GM12878 (cell line): ENCODE measurements around the gene SERPINI1. TPM values are rescaled to one million over a fixed set of nuclear protein-coding genes. Genes with fewer than 3 reads are reported as not detected.

Experiments used
- ATAC-seq: fragments of 200-7000 bp; cut with Tn5 transposase; 3 replicates; pipeline ENCODE4 v1.9.1; 2020; ENCODE audit warnings: mild to moderate bottlenecking, moderate library complexity
- BruUV-seq: library from RNA; stranded (reverse); fragments of 400-500 nt; replicated peaks from 2 replicates; lab custom pipeline; 2021; lab: Mats Ljungman, UMichigan
- CTCF ChIA-PET: fragments of 300-600 bp; sonication (Branson Sonifier 250); formaldehyde crosslinking; extraction: SDS; loops from one replicate; lab custom pipeline; 2021; ENCODE audit warnings: inconsistent platforms; lab: Yijun Ruan, JAX
- POLR2A ChIA-PET: fragments of 350-600 bp; formaldehyde crosslinking; extraction: SDS; loops from one replicate; lab custom pipeline; 2021; ENCODE audit warnings: inconsistent platforms; lab: Charles Lee
- RAD21 ChIA-PET: fragments of 300-600 bp; sonication (Branson Sonifier 250); formaldehyde crosslinking; loops from one replicate; lab custom pipeline; 2023; ENCODE audit warnings: antibody characterized with exemption; ENCODE audit not compliant: unreplicated experiment; lab: Charles Lee
- SMC1A ChIA-PET: fragments of 300-600 bp; sonication (Branson Sonifier 250); formaldehyde crosslinking; loops from one replicate; lab custom pipeline; 2023; ENCODE audit not compliant: unreplicated experiment, uncharacterized antibody; lab: Charles Lee
- DNase-seq: peaks from one replicate; pipeline ENCODE4 v3.0.0-alpha.2; 2011; ENCODE audit warnings: low read depth, low spot score
- FAIRE-seq: peaks from 3 replicates; lab custom pipeline; 2011; peaks lifted over from hg19 to GRCh38; lab: Jason Lieb, UNC
- H2AFZ ChIP-seq: 2 replicates; pipeline ENCODE4 v1.6.0; 2011; ENCODE audit warnings: low read depth, low read length, control low read depth; ENCODE audit not compliant: control insufficient read depth
- H3K27ac ChIP-seq: 2 replicates; pipeline ENCODE4 v1.5.1; 2011; ENCODE audit warnings: control low read depth; ENCODE audit not compliant: control insufficient read depth, insufficient read depth
- H3K27me3 ChIP-seq, 2 experiments: replicated peaks in 1 of 2; 2 replicates each; pipeline versions ENCODE4 v1.6.0 to v1.6.1; 2011; ENCODE audit warnings: low read length in 1 of 2; ENCODE audit not compliant: control insufficient read depth in 2 of 2, insufficient read depth in 2 of 2
- H3K36me3 ChIP-seq, 2 experiments: 2 replicates each; pipeline ENCODE4 v1.5.1; 2011; ENCODE audit warnings: low read length in 1 of 2; ENCODE audit not compliant: control insufficient read depth in 2 of 2, insufficient read depth in 2 of 2
- H3K4me1 ChIP-seq: 2 replicates; pipeline ENCODE4 v1.6.1; 2011; ENCODE audit warnings: mild to moderate bottlenecking, low read length, moderate library complexity, mixed read lengths; ENCODE audit not compliant: control insufficient read depth, insufficient read depth
- H3K4me2 ChIP-seq: 2 replicates; pipeline ENCODE4 v1.6.0; 2011; ENCODE audit warnings: control low read depth; ENCODE audit not compliant: control insufficient read depth, insufficient read depth
- H3K4me3 ChIP-seq: fragments of 200-600 bp; sonication (generic); 2 replicates; pipeline ENCODE4 v1.5.1; 2016
- H3K79me2 ChIP-seq: 2 replicates; pipeline ENCODE4 v1.6.0; 2011; ENCODE audit warnings: low read length; ENCODE audit not compliant: control insufficient read depth, insufficient read depth
- H3K9ac ChIP-seq: 2 replicates; pipeline ENCODE4 v1.8.0; 2011; ENCODE audit warnings: low read length, control low read depth, mixed read lengths; ENCODE audit not compliant: control insufficient read depth, insufficient read depth
- H3K9me3 ChIP-seq: replicated peaks from 3 replicates; pipeline ENCODE4 v1.5.1; 2011; ENCODE audit warnings: mild to moderate bottlenecking, low read length; ENCODE audit not compliant: control insufficient read depth, insufficient read depth
- H4K20me1 ChIP-seq: 2 replicates; pipeline ENCODE4 v1.6.0; 2011; ENCODE audit not compliant: control insufficient read depth, insufficient read depth
- BCL3 ChIP-seq: IDR thresholded peaks from 2 replicates; pipeline ENCODE4 v1.6.1; 2011; ENCODE audit warnings: borderline replicate concordance, low read depth, mild to moderate bottlenecking, moderate library complexity, low read length; ENCODE audit not compliant: insufficient read depth, poor library complexity, severe bottlenecking
- CBX5 ChIP-seq: sonication (generic); IDR thresholded peaks from 2 replicates; pipeline ENCODE4 v1.6.1; 2016; ENCODE audit warnings: low read depth, moderate library complexity, mild to moderate bottlenecking, inconsistent platforms
- EGR1 ChIP-seq, 2 experiments: IDR thresholded peaks; 1 replicate in 1 of 2; 2 replicates in 1 of 2; pipeline ENCODE4 v1.6.1; 2011 to 2012; ENCODE audit warnings: low read depth in 2 of 2, low read length in 2 of 2, borderline replicate concordance in 1 of 2, mild to moderate bottlenecking in 1 of 2, moderate library complexity in 1 of 2
- FOS ChIP-seq: IDR thresholded peaks from 3 replicates; pipeline ENCODE4 v1.6.1; 2011; ENCODE audit warnings: borderline replicate concordance; ENCODE audit not compliant: insufficient read length; ENCODE audit errors: extremely low read depth
- NBN ChIP-seq: fragments of 450-650 bp; IDR thresholded peaks from 2 replicates; pipeline ENCODE4 v1.6.1; 2016
- SMAD1 ChIP-seq: fragments of 450-650 bp; IDR thresholded peaks from 2 replicates; pipeline ENCODE4 v1.6.1; 2018; ENCODE audit warnings: mild to moderate bottlenecking, low read depth; ENCODE audit not compliant: partially characterized antibody
- SPI1 ChIP-seq: IDR thresholded peaks from 2 replicates; pipeline ENCODE4 v1.6.1; 2011; ENCODE audit warnings: low read depth, mild to moderate bottlenecking, low read length, moderate library complexity, borderline replicate concordance; ENCODE audit not compliant: insufficient read depth
- SUZ12 ChIP-seq: fragments of 200-600 bp; sonication (generic); IDR thresholded peaks from one replicate; pipeline ENCODE4 v1.6.1; 2018; ENCODE audit warnings: antibody characterized with exemption, mild to moderate bottlenecking; ENCODE audit not compliant: unreplicated experiment
- TCF7 ChIP-seq: IDR thresholded peaks from 2 replicates; pipeline ENCODE4 v1.6.1; 2014; ENCODE audit warnings: antibody characterized with exemption, borderline replicate concordance
- ZBTB33 ChIP-seq: fragments of 450-650 bp; IDR thresholded peaks from 2 replicates; pipeline ENCODE4 v1.6.1; 2017; ENCODE audit warnings: mild to moderate bottlenecking
- ZNF217 ChIP-seq: fragments of 450-650 bp; IDR thresholded peaks from 2 replicates; pipeline ENCODE4 v1.6.1; 2017; ENCODE audit warnings: antibody characterized with exemption, mild to moderate bottlenecking
- WGBS: methylation state at CpG from one replicate; pipeline ENCODE4 v1.1.6; 2016; ENCODE audit warnings: low lambda C conversion rate; ENCODE audit not compliant: insufficient replicate concordance, insufficient coverage; ENCODE audit errors: missing lambda C conversion rate; 5-methylcytosine and 5-hydroxymethylcytosine counted together
- in situ Hi-C: fragments of 300-500 bp; cut with MboI; formaldehyde crosslinking; loops from 9 replicates; pipeline ENCODE4 v1.14.3; 2018; ENCODE audit warnings: mixed read lengths
- intact Hi-C: fragments of 100-400 bp; cut with micrococcal nuclease; formaldehyde crosslinking; loops from one replicate; pipeline ENCODE4 v1.14.2; 2022; ENCODE audit not compliant: unreplicated experiment
- polyA plus RNA-seq, 11 experiments: library from polyadenylated mRNA; depleted of rRNA in 4 of 11; unstranded in 6 of 11; stranded (reverse) in 5 of 11; fragments of >200 nt; fragmentation: Nextera tagmentation in 4 of 11; fragmentation: Illumina TruSeq in 1 of 11; extraction: Ambion mirVana in 4 of 11; extraction: Trizol in 1 of 11; gene quantifications; 1 replicate in 1 of 11; 2 replicates in 10 of 11; pipeline versions ENCODE4 v1.2.1 to v1.2.3, GENCODE V29; 2011 to 2016; ENCODE audit warnings: inconsistent platforms in 2 of 11, missing spikeins in 2 of 11, low read depth in 1 of 11
- total RNA-seq, 4 experiments: library from RNA; depleted of rRNA in 3 of 4; stranded (reverse); fragments of >200 nt in 3 of 4; fragmentation: Illumina TruSeq in 1 of 4; extraction: Trizol in 1 of 4; gene quantifications; 2 replicates each; pipeline versions ENCODE4 v1.2.1 to v1.2.3, GENCODE V29; 2013 to 2021

SERPINI1 gene
- total and polyA plus RNA-seq, 10 of the 15 experiments (the other 5 are each of a cell fraction or from before 2014, with no cell fraction given) = 1.5 to 7.6 (median 3.6) TPM

GRCh38 chr3:167773584-167773983, 38.1 kb downstream of the SERPINI1 start (continued):
- TF ChIP-seq EGR1 (IDR thresholded peaks at IDR 0.05; ENCODE audit: borderline replicate concordance in 1 of 2, low read depth in 2 of 2, low read length in 2 of 2) = no peak
- no peak for TF ChIP-seq NBN
- TF ChIP-seq FOS = no peak
- TF ChIP-seq BCL3 = no peak

- DNase-seq (no peak), FAIRE-seq (no peak), ATAC-seq (no peak)
- H3K27ac ChIP-seq = no peak overlapping the region
- H3K4me3 ChIP-seq = no peak overlapping the region
- intact Hi-C loops = no loop called here
- no peak overlapping the region for H3K9ac ChIP-seq
- no peaks in the 10 kb centered on the region for H3K27me3 ChIP-seq
- ChIA-PET RAD21 (interaction anchor here (0.8 kb wide), 1 partner anchor 26 kb away, joined by 3 read pairs; no protein-coding TSS in a partner anchor), POLR2A (no interaction called here), SMC1A (interaction anchor here (1.4 to 3.9 kb wide), 5 partner anchors 22 to 50 kb away, joined by 4 to 19 read pairs (median 5); no protein-coding TSS in a partner anchor), CTCF (no interaction called here)
- no peak for TF ChIP-seq CBX5
- no peak for TF ChIP-seq ZNF217
- no peak for TF ChIP-seq TCF7
- TF ChIP-seq SPI1 = no peak
- no peak for TF ChIP-seq SUZ12
- no peak for TF ChIP-seq ZBTB33
- no peak for TF ChIP-seq SMAD1
- no peak overlapping the region for H3K4me2 ChIP-seq
- WGBS = 56% methylated on average over 4 of the region's 4 CpGs
- H3K79me2 ChIP-seq = no peaks in the 10 kb centered on the region
- peaks cover 9% of the 10 kb centered on the region; the same call in 2 of the 3 replicates for H3K9me3 ChIP-seq
- no peaks in the 10 kb centered on the region for H4K20me1 ChIP-seq
- no peaks in the 10 kb centered on the region for H3K36me3 ChIP-seq
- no TSS peak for BruUV-seq
- in situ Hi-C loops = no loop called here
- H2AFZ ChIP-seq = no peak overlapping the region
- H3K4me1 ChIP-seq = peaks cover 8% of the 10 kb centered on the region
Observed at GRCh38 chr3:167776066-167776685, 40.7 kb downstream of the SERPINI1 start.
